GM13977 (cell line): ENCODE data around the gene NCF2.

ENCODE experiments used
- DNase-seq: peaks from one replicate; pipeline ENCODE4 v3.0.0; 2012; ENCODE audit warnings: low spot score
- in situ Hi-C: fragments of 300-500 bp; cut with MboI; formaldehyde crosslinking; loops from one replicate; pipeline ENCODE4 v1.12.0; 2022; ENCODE audit warnings: low sequenced_read_pairs, low pct_unique_long_range_greater_than_20kb, mixed read lengths, inconsistent platforms; ENCODE audit not compliant: unreplicated experiment
- TF ChIP-seq, protein P1 (sequence below): IDR thresholded peaks from 2 replicates; pipeline ENCODE4 v1.5.1; 2012; ENCODE audit warnings: mild to moderate bottlenecking, control low read depth; ENCODE audit not compliant: insufficient read depth; ENCODE audit errors: extremely low read depth, missing control alignments

Gene NCF2, protein sequence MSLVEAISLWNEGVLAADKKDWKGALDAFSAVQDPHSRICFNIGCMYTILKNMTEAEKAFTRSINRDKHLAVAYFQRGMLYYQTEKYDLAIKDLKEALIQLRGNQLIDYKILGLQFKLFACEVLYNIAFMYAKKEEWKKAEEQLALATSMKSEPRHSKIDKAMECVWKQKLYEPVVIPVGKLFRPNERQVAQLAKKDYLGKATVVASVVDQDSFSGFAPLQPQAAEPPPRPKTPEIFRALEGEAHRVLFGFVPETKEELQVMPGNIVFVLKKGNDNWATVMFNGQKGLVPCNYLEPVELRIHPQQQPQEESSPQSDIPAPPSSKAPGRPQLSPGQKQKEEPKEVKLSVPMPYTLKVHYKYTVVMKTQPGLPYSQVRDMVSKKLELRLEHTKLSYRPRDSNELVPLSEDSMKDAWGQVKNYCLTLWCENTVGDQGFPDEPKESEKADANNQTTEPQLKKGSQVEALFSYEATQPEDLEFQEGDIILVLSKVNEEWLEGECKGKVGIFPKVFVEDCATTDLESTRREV

DNA sequence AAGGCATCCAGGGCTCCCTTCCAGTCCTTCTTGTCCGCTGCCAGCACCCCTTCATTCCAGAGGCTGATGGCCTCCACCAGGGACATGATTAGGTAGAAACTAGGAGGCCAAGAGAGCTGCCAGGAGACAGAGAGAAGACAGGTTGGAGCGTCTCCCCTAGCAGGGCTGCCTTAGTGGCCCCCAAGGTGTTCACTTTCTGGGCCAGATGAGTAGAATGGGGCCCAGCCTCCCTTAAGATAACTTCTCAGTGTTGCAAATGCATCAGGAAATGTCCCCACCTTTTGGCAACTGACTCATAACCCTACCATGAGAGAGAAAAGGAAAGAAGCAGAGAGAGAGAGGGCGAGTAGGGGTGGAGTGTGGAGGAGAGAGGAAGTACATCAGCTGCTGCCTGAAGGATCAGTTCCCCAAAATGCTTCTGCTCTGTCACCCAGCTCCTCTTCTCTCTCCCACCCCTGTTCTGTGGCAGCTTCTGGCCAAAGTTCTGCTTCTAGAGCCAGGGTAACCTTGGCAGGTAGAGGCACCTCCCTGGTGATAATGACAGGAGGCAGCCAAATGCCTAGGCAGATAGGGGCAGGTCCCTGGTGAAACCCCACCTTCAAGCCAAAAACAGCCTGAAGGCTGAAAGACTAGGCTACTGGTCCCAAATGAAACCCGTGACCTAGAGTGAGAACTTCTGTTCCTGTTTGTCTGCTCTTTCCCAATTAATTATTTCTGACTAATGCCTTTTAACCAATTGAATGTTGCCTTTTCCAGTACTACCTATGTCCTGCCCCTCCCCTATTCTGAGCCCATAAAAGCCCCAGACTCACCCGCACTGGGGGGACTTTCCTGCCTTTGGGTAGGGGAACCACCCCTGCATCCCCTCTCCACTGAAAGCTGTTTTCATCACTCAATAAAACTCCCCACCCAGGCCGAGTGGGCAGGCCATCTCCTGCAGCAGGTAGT lies at the start of gene NCF2:
Gene NCF2, minus strand, starts transcription at position 216 of the 948 bp plus-strand sequence. Its CDS starts 130 bp downstream, at position 86.
- TF ChIP-seq, protein P1, sequence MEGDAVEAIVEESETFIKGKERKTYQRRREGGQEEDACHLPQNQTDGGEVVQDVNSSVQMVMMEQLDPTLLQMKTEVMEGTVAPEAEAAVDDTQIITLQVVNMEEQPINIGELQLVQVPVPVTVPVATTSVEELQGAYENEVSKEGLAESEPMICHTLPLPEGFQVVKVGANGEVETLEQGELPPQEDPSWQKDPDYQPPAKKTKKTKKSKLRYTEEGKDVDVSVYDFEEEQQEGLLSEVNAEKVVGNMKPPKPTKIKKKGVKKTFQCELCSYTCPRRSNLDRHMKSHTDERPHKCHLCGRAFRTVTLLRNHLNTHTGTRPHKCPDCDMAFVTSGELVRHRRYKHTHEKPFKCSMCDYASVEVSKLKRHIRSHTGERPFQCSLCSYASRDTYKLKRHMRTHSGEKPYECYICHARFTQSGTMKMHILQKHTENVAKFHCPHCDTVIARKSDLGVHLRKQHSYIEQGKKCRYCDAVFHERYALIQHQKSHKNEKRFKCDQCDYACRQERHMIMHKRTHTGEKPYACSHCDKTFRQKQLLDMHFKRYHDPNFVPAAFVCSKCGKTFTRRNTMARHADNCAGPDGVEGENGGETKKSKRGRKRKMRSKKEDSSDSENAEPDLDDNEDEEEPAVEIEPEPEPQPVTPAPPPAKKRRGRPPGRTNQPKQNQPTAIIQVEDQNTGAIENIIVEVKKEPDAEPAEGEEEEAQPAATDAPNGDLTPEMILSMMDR: no peak

GRCh38 chr1:183638649-183639387 lies 48.6 kb upstream of the NCF2 start:
- in situ Hi-C loops: no loop called here
- DNase-seq: no peak
- TF ChIP-seq, protein P1: no peak

More for the DNA sequence above, at the start of gene NCF2:
- in situ Hi-C loops: no loop called here
- peak; percentile 79 for DNase-seq

- no peak for DNase-seq
- TF ChIP-seq, protein P1: no peak
- in situ Hi-C loops: no loop called here
Measured at GRCh38 chr1:183636783-183637182, 46.5 kb upstream of the NCF2 start.

DNA sequence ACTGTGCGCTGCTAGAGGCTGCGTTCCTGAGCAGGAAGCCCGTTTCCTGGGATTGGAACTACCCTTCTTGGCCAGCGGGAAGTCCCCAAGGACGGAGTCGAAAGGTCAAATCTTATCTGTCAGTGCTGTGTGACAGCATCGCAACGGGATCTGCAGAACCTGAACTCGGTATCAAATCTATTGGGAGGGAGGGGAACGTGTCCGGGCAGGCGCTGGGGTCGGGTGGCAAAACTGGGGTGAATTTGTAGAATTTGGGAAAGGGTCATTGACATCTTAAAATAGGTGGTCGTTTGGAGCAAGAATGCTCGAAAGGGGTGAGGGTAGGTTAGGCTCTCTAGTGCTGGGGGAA lies 46.0 kb upstream of the NCF2 start:
- no peak for DNase-seq

GRCh38 chr1:183635606-183636333 lies 45.5 kb upstream of the NCF2 start, which contains the start of gene ARPC5:
Gene ARPC5 (minus strand): TSS chr1:183635783. CDS start chr1:183635659, 124 bp downstream.
- peak; percentile 94 for DNase-seq
- in situ Hi-C loops: no loop called here
- TF ChIP-seq, protein P1: no peak

More for the DNA sequence above, 46.0 kb upstream of the NCF2 start:
- in situ Hi-C loops: no loop called here
- TF ChIP-seq, protein P1: no peak
